ENCODE results near the gene TCIRG1. TPM values are rescaled to one million over a fixed set of nuclear protein-coding genes. Genes with fewer than 3 reads are reported as not detected.

The TCIRG1 gene
- total RNA-seq, 2 experiments from 2014 or later: 137 to 141 TPM

- peaks cover 5% of the 10 kb centered on the region for H3K36me3 Mint-ChIP-seq (ENCODE audit: low read depth)
- H3K27me3 Mint-ChIP-seq (ENCODE audit: low read depth): no peaks in the 10 kb centered on the region
- intact Hi-C loops (cut with micrococcal nuclease): loop anchor here (10.0 kb wide), 3 partner anchors 168 to 532 kb away; partner anchors contain the start of genes CDK2AP2 and PITPNM1
- peaks cover 24% of the 10 kb centered on the region for H3K4me1 Mint-ChIP-seq (ENCODE audit: low read depth)
- peak overlapping the region; percentile 65 for H3K27ac Mint-ChIP-seq
- H3K4me3 Mint-ChIP-seq: no peak overlapping the region
- H3K9me3 Mint-ChIP-seq: no peaks in the 10 kb centered on the region
- CTCF ChIA-PET: no interaction called here
- peak; percentile 33 for DNase-seq
Measured at GRCh38 chr11:68036717-68037239, 2.0 kb upstream of the TCIRG1 start.

GRCh38 chr11:68037411-68038225, 1.2 kb upstream of the TCIRG1 start:
- no peak for DNase-seq
- Mint-ChIP-seq H3K4me1 (ENCODE audit: low read depth) (peaks cover 24% of the 10 kb centered on the region), H3K9me3 (no peaks in the 10 kb centered on the region), H3K27me3 (ENCODE audit: low read depth) (no peaks in the 10 kb centered on the region), H3K27ac (peak overlapping the region; percentile 65), H3K36me3 (ENCODE audit: low read depth) (peaks cover 5% of the 10 kb centered on the region), H3K4me3 (no peak overlapping the region)
- intact Hi-C loops (cut with micrococcal nuclease): loop anchor here (10.0 kb wide), 3 partner anchors 167 to 533 kb away; partner anchors contain the start of genes CDK2AP2 and PITPNM1
- CTCF ChIA-PET: no interaction called here

- H3K4me3 Mint-ChIP-seq: peak overlapping the region; percentile 86
- peak overlapping the region; percentile 88 for H3K27ac Mint-ChIP-seq
- H3K4me1 Mint-ChIP-seq (ENCODE audit: low read depth): peaks cover 24% of the 10 kb centered on the region
- CTCF ChIA-PET: interaction anchor here (0.6 to 0.9 kb wide), 2 partner anchors 49 to 357 kb away, joined by 3 read pairs; no protein-coding TSS in a partner anchor
- DNase-seq: no peak
- H3K9me3 Mint-ChIP-seq: no peaks in the 10 kb centered on the region
- intact Hi-C loops (cut with micrococcal nuclease): loop anchor here (10.0 kb wide), 3 partner anchors 167 to 533 kb away; partner anchors contain the start of genes CDK2AP2 and PITPNM1
- H3K27me3 Mint-ChIP-seq (ENCODE audit: low read depth): no peaks in the 10 kb centered on the region
- H3K36me3 Mint-ChIP-seq (ENCODE audit: low read depth): peaks cover 5% of the 10 kb centered on the region
Measured at GRCh38 chr11:68038226-68038717, 553 bp upstream of the TCIRG1 start.

GRCh38 chr11:68039526-68040086, 781 bp downstream of the TCIRG1 start:
- Mint-ChIP-seq H3K9me3 (no peaks in the 10 kb centered on the region), H3K4me1 (ENCODE audit: low read depth) (peaks cover 24% of the 10 kb centered on the region), H3K27ac (peak overlapping the region; percentile 88), H3K27me3 (ENCODE audit: low read depth) (no peaks in the 10 kb centered on the region), H3K36me3 (ENCODE audit: low read depth) (peaks cover 4% of the 10 kb centered on the region), H3K4me3 (peak overlapping the region; percentile 86)
- DNase-seq: no peak
- CTCF ChIA-PET: no interaction called here
- intact Hi-C loops (cut with micrococcal nuclease): loop anchor here (1.0 to 10.0 kb wide), 6 partner anchors 9 to 535 kb away; partner anchors contain the start of genes CDK2AP2, CHKA, NDUFS8 and PITPNM1

GRCh38 chr11:68040101-68040956, 1.5 kb downstream of the TCIRG1 start:
- peaks cover 24% of the 10 kb centered on the region for H3K4me1 Mint-ChIP-seq (ENCODE audit: low read depth)
- CTCF ChIA-PET: interaction anchor here (0.9 kb wide), 1 partner anchor 38 kb away, joined by 3 read pairs; no protein-coding TSS in a partner anchor
- peaks cover 4% of the 10 kb centered on the region for H3K36me3 Mint-ChIP-seq (ENCODE audit: low read depth)
- no peaks in the 10 kb centered on the region for H3K27me3 Mint-ChIP-seq (ENCODE audit: low read depth)
- intact Hi-C loops (cut with micrococcal nuclease): loop anchor here (1.0 to 5.0 kb wide), 2 partner anchors 33 to 81 kb away; partner anchors contain the start of gene CHKA
- no peaks in the 10 kb centered on the region for H3K9me3 Mint-ChIP-seq
- peak overlapping the region; percentile 86 for H3K4me3 Mint-ChIP-seq
- peak; percentile 75 for DNase-seq
- H3K27ac Mint-ChIP-seq: peak overlapping the region; percentile 88

- H3K36me3 Mint-ChIP-seq (ENCODE audit: low read depth): peaks cover 6% of the 10 kb centered on the region
- H3K27ac Mint-ChIP-seq: peak overlapping the region; percentile 88
- CTCF ChIA-PET: interaction anchor here (0.6 to 0.9 kb wide), 2 partner anchors 37 to 59 kb away, joined by 3 read pairs; no protein-coding TSS in a partner anchor
- H3K4me1 Mint-ChIP-seq (ENCODE audit: low read depth): peaks cover 24% of the 10 kb centered on the region
- H3K27me3 Mint-ChIP-seq (ENCODE audit: low read depth): no peaks in the 10 kb centered on the region
- no peak for DNase-seq
- no peaks in the 10 kb centered on the region for H3K9me3 Mint-ChIP-seq
- peak overlapping the region; percentile 86 for H3K4me3 Mint-ChIP-seq
- intact Hi-C loops (cut with micrococcal nuclease): loop anchor here (1.0 to 5.0 kb wide), 2 partner anchors 34 to 80 kb away; partner anchors contain the start of gene CHKA
Measured at GRCh38 chr11:68040957-68041591, 2.2 kb downstream of the TCIRG1 start.

GRCh38 chr11:68041617-68042218, 2.9 kb downstream of the TCIRG1 start:
- intact Hi-C loops (cut with micrococcal nuclease): loop anchor here (5.0 kb wide), 1 partner anchor 34 kb away; no protein-coding TSS in a partner anchor
- CTCF ChIA-PET: interaction anchor here (0.6 kb wide), 1 partner anchor 58 kb away, joined by 3 read pairs; no protein-coding TSS in a partner anchor
- Mint-ChIP-seq H3K27ac (peak overlapping the region; percentile 55), H3K9me3 (no peaks in the 10 kb centered on the region), H3K4me3 (no peak overlapping the region), H3K27me3 (ENCODE audit: low read depth) (no peaks in the 10 kb centered on the region), H3K4me1 (ENCODE audit: low read depth) (peaks cover 24% of the 10 kb centered on the region), H3K36me3 (ENCODE audit: low read depth) (peaks cover 6% of the 10 kb centered on the region)
- no peak for DNase-seq

- peaks cover 7% of the 10 kb centered on the region for H3K36me3 Mint-ChIP-seq (ENCODE audit: low read depth)
- H3K4me1 Mint-ChIP-seq (ENCODE audit: low read depth): peaks cover 17% of the 10 kb centered on the region
- intact Hi-C loops (cut with micrococcal nuclease): loop anchor here (5.0 kb wide), 1 partner anchor 35 kb away; no protein-coding TSS in a partner anchor
- no peaks in the 10 kb centered on the region for H3K9me3 Mint-ChIP-seq
- H3K27ac Mint-ChIP-seq: no peak overlapping the region
- no peaks in the 10 kb centered on the region for H3K27me3 Mint-ChIP-seq (ENCODE audit: low read depth)
- no peak for DNase-seq
- CTCF ChIA-PET: no interaction called here
- H3K4me3 Mint-ChIP-seq: no peak overlapping the region
Measured at GRCh38 chr11:68042219-68043028, 3.6 kb downstream of the TCIRG1 start.

GRCh38 chr11:68043029-68043348, 4.2 kb downstream of the TCIRG1 start:
- Mint-ChIP-seq H3K36me3 (ENCODE audit: low read depth) (peaks cover 7% of the 10 kb centered on the region), H3K4me1 (ENCODE audit: low read depth) (peaks cover 13% of the 10 kb centered on the region), H3K9me3 (no peaks in the 10 kb centered on the region), H3K27me3 (ENCODE audit: low read depth) (no peaks in the 10 kb centered on the region), H3K4me3 (no peak overlapping the region), H3K27ac (no peak overlapping the region)
- intact Hi-C loops (cut with micrococcal nuclease): loop anchor here (5.0 kb wide), 1 partner anchor 36 kb away; no protein-coding TSS in a partner anchor
- DNase-seq: no peak
- CTCF ChIA-PET: no interaction called here

- CTCF ChIA-PET: no interaction called here
- H3K27me3 Mint-ChIP-seq (ENCODE audit: low read depth): no peaks in the 10 kb centered on the region
- H3K36me3 Mint-ChIP-seq (ENCODE audit: low read depth): peaks cover 7% of the 10 kb centered on the region
- no peak overlapping the region for H3K4me3 Mint-ChIP-seq
- intact Hi-C loops (cut with micrococcal nuclease): loop anchor here (5.0 kb wide), 1 partner anchor 36 kb away; no protein-coding TSS in a partner anchor
- DNase-seq: no peak
- no peak overlapping the region for H3K27ac Mint-ChIP-seq
- H3K9me3 Mint-ChIP-seq: no peaks in the 10 kb centered on the region
- H3K4me1 Mint-ChIP-seq (ENCODE audit: low read depth): peaks cover 12% of the 10 kb centered on the region
Measured at GRCh38 chr11:68043349-68044144, 4.7 kb downstream of the TCIRG1 start.

Data from activated naive CD4-positive, alpha-beta T cell treated with anti-CD3 and anti-CD28 coated beads for 36 hours (primary cell).